Measurements from ENCODE around the gene LUC7L. TPM values are rescaled to one million over a fixed set of nuclear protein-coding genes. Genes with fewer than 3 reads are reported as not detected.
"Not testable (repeated sequence)": the region's sequence is repeated elsewhere in the genome, so short reads cannot be mapped to it uniquely, and the experiment has no call there.

The LUC7L gene
- total and polyA plus RNA-seq, 2 of the 8 experiments (the other 6 are each of a cell fraction or from before 2014, with no cell fraction given): 49.7 to 129 TPM

DNA sequence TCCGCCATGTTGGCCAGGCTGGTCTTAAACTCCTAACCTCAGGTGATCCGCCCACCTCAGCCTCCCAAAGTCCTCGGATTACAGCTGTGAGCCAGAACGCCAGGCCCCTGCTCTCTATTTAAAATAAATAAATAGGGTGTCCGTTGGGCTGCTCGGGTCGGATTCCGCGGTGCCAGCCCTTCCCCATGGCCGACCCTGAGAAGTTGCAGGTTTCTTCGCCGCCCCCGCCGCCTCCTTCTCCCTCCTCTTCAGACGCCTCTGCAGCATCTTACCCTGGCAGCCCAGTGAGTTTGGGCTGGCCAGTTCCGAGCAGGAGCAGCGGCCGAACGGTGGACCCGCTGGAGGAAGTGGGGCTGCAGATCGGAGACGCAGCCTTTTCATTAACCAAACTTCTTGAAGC is 1.7 kb upstream of the LUC7L start (continued):
- TF ChIP-seq BCL11A (IDR thresholded peaks at IDR 0.05; ENCODE audit: low read depth in 2 of 2, low read length in 2 of 2): no peak
- no peak for TF ChIP-seq JUN (IDR thresholded peaks at IDR 0.05; ENCODE audit: low read depth, low read length)
- no peak for TF ChIP-seq RBBP5 (IDR thresholded peaks at IDR 0.05; ENCODE audit: borderline replicate concordance, low read depth, low read length)
- TF ChIP-seq CHD2 (IDR thresholded peaks at IDR 0.05; ENCODE audit: low read length): no peak
- TF ChIP-seq TCF12 (IDR thresholded peaks at IDR 0.05; ENCODE audit: low read depth, low read length): no peak
- no peak for TF ChIP-seq TBP (IDR thresholded peaks at IDR 0.05; ENCODE audit: low read depth, low read length)
- no peak for TF ChIP-seq JUND (IDR thresholded peaks at IDR 0.05; ENCODE audit: low read length)
- no peak for TF ChIP-seq CEBPB (IDR thresholded peaks at IDR 0.05; ENCODE audit: low read depth, low read length)
- no peak for TF ChIP-seq ZNF274 (IDR thresholded peaks at IDR 0.05; ENCODE audit: borderline replicate concordance, extremely low read depth, low read length)

DNA sequence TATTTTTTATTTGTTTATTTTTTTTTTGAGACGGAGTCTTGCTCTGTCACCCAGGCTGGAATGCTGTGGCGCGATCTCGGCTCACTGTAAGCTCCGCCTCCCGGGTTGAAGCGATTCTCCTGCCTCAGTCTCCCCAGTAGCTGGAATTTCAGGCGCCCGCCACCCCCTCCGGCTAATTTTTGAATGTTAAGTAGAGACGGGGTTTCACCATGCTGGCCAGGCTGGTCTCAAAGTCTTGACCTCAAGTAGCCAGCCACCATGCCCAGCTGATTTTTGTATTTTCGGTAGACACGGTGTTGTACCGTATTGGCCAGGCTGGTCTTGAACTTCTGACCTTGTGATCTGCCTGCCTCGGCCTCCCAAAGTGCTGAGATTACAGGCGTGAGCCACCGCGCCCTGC is 1.1 kb upstream of the LUC7L start:
- not testable (repeated sequence) for H3K4me3 ChIP-seq (ENCODE audit: extremely low read depth in 1 of 4, insufficient read depth in 2 of 4, low read depth in 3 of 4, low read length in 4 of 4); DNase-seq (ENCODE audit: low read depth in 1 of 2, low spot score in 2 of 2); H2BK120ac ChIP-seq (replicated peaks; ENCODE audit: low read depth, low read length); H4K5ac ChIP-seq (ENCODE audit: insufficient read length, low read depth, low read length); H2AFZ ChIP-seq (ENCODE audit: low read length); H2BK20ac ChIP-seq (ENCODE audit: low read length); H2BK12ac ChIP-seq (ENCODE audit: low read depth, low read length); H2BK5ac ChIP-seq (ENCODE audit: low read depth, low read length); H4K91ac ChIP-seq (replicated peaks; ENCODE audit: insufficient read length, low read length); H3K23ac ChIP-seq (ENCODE audit: insufficient read length); H3K4me1 ChIP-seq (replicated peaks in 1 of 4; ENCODE audit: control insufficient read depth in 3 of 4, insufficient read depth in 4 of 4, low read length in 3 of 4); H4K8ac ChIP-seq (ENCODE audit: extremely low read depth, insufficient read depth, low read length); H3K14ac ChIP-seq (ENCODE audit: insufficient read length); H3K18ac ChIP-seq (ENCODE audit: extremely low read depth, low read length); H3K27me3 ChIP-seq (replicated peaks in 1 of 4; ENCODE audit: control insufficient read depth in 3 of 4, extremely low read depth in 1 of 4, insufficient read depth in 3 of 4, low read length in 3 of 4); H3K27ac ChIP-seq (ENCODE audit: low read depth, low read length); H3K9ac ChIP-seq (replicated peaks in 1 of 4; ENCODE audit: extremely low read depth in 1 of 4, low read depth in 3 of 4, low read length in 3 of 4); H3K9me3 ChIP-seq (ENCODE audit: insufficient read depth in 2 of 2, low read depth in 1 of 2, low read length in 1 of 2); FAIRE-seq; H3K79me1 ChIP-seq (ENCODE audit: low read depth, low read length); H3K56ac ChIP-seq (replicated peaks; ENCODE audit: insufficient read length, low read depth, low read length); H2BK15ac ChIP-seq (ENCODE audit: low read length); H2AK5ac ChIP-seq (ENCODE audit: low read depth, low read length); H3K4ac ChIP-seq (replicated peaks; ENCODE audit: insufficient read length, low read depth, low read length); H3K4me2 ChIP-seq (ENCODE audit: insufficient read depth in 1 of 2, low read depth in 2 of 2, low read length in 2 of 2); H3K23me2 ChIP-seq (ENCODE audit: low read depth, low read length)
- CTCF ChIA-PET (ENCODE audit: partially characterized antibody): interaction anchor here (0.6 to 1.3 kb wide), 2 partner anchors 98 to 164 kb away, joined by 3 read pairs; no protein-coding TSS in a partner anchor
- H3K36me3 ChIP-seq (ENCODE audit: control insufficient read depth in 2 of 4, insufficient read depth in 4 of 4, low read length in 3 of 4): peaks cover 11 to 28% (median 19%) of the 10 kb centered on the region in 4 experiments
- H3K79me2 ChIP-seq (ENCODE audit: control insufficient read depth in 1 of 2, insufficient read depth in 2 of 2, low read length in 2 of 2): peaks cover 20 to 34% of the 10 kb centered on the region in 2 experiments
- POLR2A ChIA-PET (ENCODE audit: partially characterized antibody): interaction anchor here (1.3 to 16.8 kb wide), 8 partner anchors 9 to 132 kb away, joined by 4 to 348 read pairs (median 8); no protein-coding TSS in a partner anchor
- 96% methylated on average over 16 of the region's 18 CpGs; no CpG with 5 or more reads in 1 of the 2 experiments for WGBS, 2 experiments (ENCODE audit: extremely low coverage in 1 of 2, insufficient coverage in 1 of 2, insufficient read length in 1 of 2, insufficient replicate concordance in 2 of 2, low coverage in 1 of 2, low lambda C conversion rate in 2 of 2, missing lambda C conversion rate in 1 of 2)
- H4K20me1 ChIP-seq (replicated peaks in 1 of 2; ENCODE audit: control insufficient read depth in 1 of 2, insufficient read depth in 2 of 2, low read length in 2 of 2): peaks cover 6 to 13% of the 10 kb centered on the region in 2 experiments
